K562 (cell line): Measurements from ENCODE around the gene CEBPB. TPM values are rescaled to one million over a fixed set of nuclear protein-coding genes. Genes with fewer than 3 reads are reported as not detected.

ENCODE experiments used
- ASH1L ChIP-seq: fragments of 450-650 bp; IDR thresholded peaks from 2 replicates; pipeline ENCODE4 v1.6.1; 2018; ENCODE audit warnings: borderline replicate concordance, mild to moderate bottlenecking, low read depth; ENCODE audit not compliant: partially characterized antibody
- CBFA2T3 ChIP-seq: fragments of 450-650 bp; IDR thresholded peaks from 2 replicates; pipeline ENCODE4 v1.6.1; 2017
- GATAD2B ChIP-seq: fragments of 450-650 bp; IDR thresholded peaks from 2 replicates; pipeline ENCODE4 v1.6.1; 2017; ENCODE audit warnings: mild to moderate bottlenecking, borderline replicate concordance
- HDAC8 ChIP-seq: fragments of 450-650 bp; IDR thresholded peaks from 2 replicates; pipeline ENCODE4 v1.6.1; 2016; ENCODE audit warnings: mild to moderate bottlenecking, missing genetic modification characterization, moderate library complexity, missing compliant biosample characterization
- HMGN3 ChIP-seq: IDR thresholded peaks from 2 replicates; pipeline ENCODE4 v1.6.1; 2011; ENCODE audit warnings: borderline replicate concordance, low read depth, mild to moderate bottlenecking, mixed read lengths, low read length; ENCODE audit not compliant: insufficient read length; ENCODE audit errors: extremely low read depth
- MTA3 ChIP-seq: fragments of 450-650 bp; formaldehyde crosslinking; IDR thresholded peaks from 2 replicates; pipeline ENCODE4 v1.6.1; 2017; ENCODE audit warnings: mild to moderate bottlenecking, borderline replicate concordance
- POLR2G ChIP-seq: fragments of 200-400 bp; formaldehyde crosslinking; IDR thresholded peaks from 2 replicates; pipeline ENCODE4 v1.6.1; 2017; ENCODE audit warnings: low read depth, mild to moderate bottlenecking, antibody characterized with exemption, low read length, moderate library complexity
- SAFB2 ChIP-seq: fragments of 200-400 bp; formaldehyde crosslinking; IDR thresholded peaks from 2 replicates; pipeline ENCODE4 v1.6.1; 2018; ENCODE audit warnings: borderline replicate concordance, low read length, low read depth, moderate library complexity; ENCODE audit not compliant: severe bottlenecking
- TOE1 ChIP-seq, 2 experiments: fragments of 450-650 bp in 1 of 2; sonication (generic) in 1 of 2; formaldehyde crosslinking in 1 of 2; IDR thresholded peaks; 2 replicates each; pipeline versions ENCODE4 v1.7.1 to v1.8.0; 2016 to 2022; ENCODE audit warnings: borderline replicate concordance in 2 of 2, mild to moderate bottlenecking in 2 of 2, antibody characterized with exemption in 1 of 2, inconsistent platforms in 1 of 2, low read depth in 1 of 2, missing genetic modification reagents in 1 of 2, moderate library complexity in 1 of 2
- ZBTB33 ChIP-seq: sonication (generic); formaldehyde crosslinking; IDR thresholded peaks from 2 replicates; pipeline ENCODE4 v1.8.1; 2023; ENCODE audit warnings: mild to moderate bottlenecking, missing genetic modification reagents
- ZBTB7A ChIP-seq: IDR thresholded peaks from 2 replicates; pipeline ENCODE4 v1.6.1; 2011; ENCODE audit warnings: low read depth, mild to moderate bottlenecking, low read length, moderate library complexity, borderline replicate concordance; ENCODE audit not compliant: control insufficient read depth
- ZFX ChIP-seq: sonication (generic); formaldehyde crosslinking; IDR thresholded peaks from 2 replicates; pipeline ENCODE4 v1.8.0; 2022; ENCODE audit warnings: mild to moderate bottlenecking, missing genetic modification reagents, moderate library complexity
- polyA plus RNA-seq, 8 experiments: library from polyadenylated mRNA; depleted of rRNA in 4 of 8; stranded (reverse) in 5 of 8; unstranded in 3 of 8; fragments of >200 nt; fragmentation: Nextera tagmentation in 2 of 8; fragmentation: Illumina TruSeq in 1 of 8; extraction: Ambion mirVana in 2 of 8; extraction: Trizol in 1 of 8; gene quantifications; 2 replicates each; pipeline versions ENCODE4 v1.2.1 to v1.2.3, GENCODE V29; 2011 to 2014; ENCODE audit warnings: inconsistent platforms in 1 of 8, missing spikeins in 1 of 8
- total RNA-seq, 7 experiments: library from RNA; depleted of rRNA in 6 of 7; stranded (reverse); fragments of >200 nt in 6 of 7; fragmentation: Illumina TruSeq in 2 of 7; extraction: Trizol in 2 of 7; gene quantifications; 2 replicates each; pipeline versions ENCODE4 v1.2.1 to v1.2.3, GENCODE V29; 2011 to 2021; ENCODE audit warnings: low replicate concordance in 1 of 7
- TF ChIP-seq, protein P1 (sequence below): sonication (generic); formaldehyde crosslinking; IDR thresholded peaks from 2 replicates; pipeline ENCODE4 v1.8.0; 2022; ENCODE audit warnings: mild to moderate bottlenecking, missing genetic modification reagents
- TF ChIP-seq, protein P2 (sequence below): sonication (generic); formaldehyde crosslinking; IDR thresholded peaks from 2 replicates; pipeline ENCODE4 v1.8.0; 2022; ENCODE audit warnings: mild to moderate bottlenecking, low read depth, missing genetic modification reagents

Gene CEBPB
- total and polyA plus RNA-seq, 9 of the 15 experiments (the other 6 are each of a cell fraction or from before 2014, with no cell fraction given): 1.2 to 72.6 (median 7.8) TPM

DNA sequence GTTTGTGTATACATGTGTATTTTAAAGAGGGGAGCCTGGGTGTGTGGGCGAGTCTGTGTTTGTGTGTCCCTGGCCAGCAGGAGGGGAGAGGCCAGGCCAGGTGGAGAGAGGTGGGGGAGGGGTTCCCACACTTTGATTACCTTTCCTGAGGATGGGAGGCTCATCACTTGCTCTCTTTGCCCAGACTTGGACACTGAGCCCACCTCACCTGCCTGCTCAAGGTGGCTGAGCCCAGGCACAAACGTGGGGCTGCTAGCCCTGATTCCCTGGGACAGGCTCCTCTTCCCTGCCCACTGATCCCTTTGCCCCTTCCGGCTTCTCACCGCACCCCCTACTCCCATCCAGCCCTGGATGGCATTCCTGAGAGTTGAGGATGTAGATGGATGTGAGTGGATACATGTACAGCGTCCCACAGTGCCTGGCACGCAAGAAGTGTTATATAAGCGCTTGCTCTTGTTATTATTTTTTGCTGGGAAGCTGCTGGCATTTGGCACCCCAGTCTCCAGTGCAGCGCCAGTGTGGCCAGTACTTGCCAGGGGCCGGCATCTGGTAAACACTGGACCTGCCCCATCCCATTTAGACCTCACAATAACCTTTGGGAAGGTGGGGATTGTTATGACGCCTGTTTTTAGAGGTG is 2.7 kb downstream of the CEBPB start (continued):
- TF ChIP-seq, protein P1, sequence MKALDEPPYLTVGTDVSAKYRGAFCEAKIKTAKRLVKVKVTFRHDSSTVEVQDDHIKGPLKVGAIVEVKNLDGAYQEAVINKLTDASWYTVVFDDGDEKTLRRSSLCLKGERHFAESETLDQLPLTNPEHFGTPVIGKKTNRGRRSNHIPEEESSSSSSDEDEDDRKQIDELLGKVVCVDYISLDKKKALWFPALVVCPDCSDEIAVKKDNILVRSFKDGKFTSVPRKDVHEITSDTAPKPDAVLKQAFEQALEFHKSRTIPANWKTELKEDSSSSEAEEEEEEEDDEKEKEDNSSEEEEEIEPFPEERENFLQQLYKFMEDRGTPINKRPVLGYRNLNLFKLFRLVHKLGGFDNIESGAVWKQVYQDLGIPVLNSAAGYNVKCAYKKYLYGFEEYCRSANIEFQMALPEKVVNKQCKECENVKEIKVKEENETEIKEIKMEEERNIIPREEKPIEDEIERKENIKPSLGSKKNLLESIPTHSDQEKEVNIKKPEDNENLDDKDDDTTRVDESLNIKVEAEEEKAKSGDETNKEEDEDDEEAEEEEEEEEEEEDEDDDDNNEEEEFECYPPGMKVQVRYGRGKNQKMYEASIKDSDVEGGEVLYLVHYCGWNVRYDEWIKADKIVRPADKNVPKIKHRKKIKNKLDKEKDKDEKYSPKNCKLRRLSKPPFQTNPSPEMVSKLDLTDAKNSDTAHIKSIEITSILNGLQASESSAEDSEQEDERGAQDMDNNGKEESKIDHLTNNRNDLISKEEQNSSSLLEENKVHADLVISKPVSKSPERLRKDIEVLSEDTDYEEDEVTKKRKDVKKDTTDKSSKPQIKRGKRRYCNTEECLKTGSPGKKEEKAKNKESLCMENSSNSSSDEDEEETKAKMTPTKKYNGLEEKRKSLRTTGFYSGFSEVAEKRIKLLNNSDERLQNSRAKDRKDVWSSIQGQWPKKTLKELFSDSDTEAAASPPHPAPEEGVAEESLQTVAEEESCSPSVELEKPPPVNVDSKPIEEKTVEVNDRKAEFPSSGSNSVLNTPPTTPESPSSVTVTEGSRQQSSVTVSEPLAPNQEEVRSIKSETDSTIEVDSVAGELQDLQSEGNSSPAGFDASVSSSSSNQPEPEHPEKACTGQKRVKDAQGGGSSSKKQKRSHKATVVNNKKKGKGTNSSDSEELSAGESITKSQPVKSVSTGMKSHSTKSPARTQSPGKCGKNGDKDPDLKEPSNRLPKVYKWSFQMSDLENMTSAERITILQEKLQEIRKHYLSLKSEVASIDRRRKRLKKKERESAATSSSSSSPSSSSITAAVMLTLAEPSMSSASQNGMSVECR (CRISPR knock-in tag): 0 out of 2 replicates have a peak, but pooled peaks have one; percentile 43
- no peak for TF ChIP-seq CBFA2T3
- TF ChIP-seq MTA3: no peak
- no peak for TF ChIP-seq HMGN3
- TF ChIP-seq TOE1 (IDR thresholded peaks at IDR 0.05; ENCODE audit: borderline replicate concordance): no peak
- 0 out of 2 replicates have a peak, but pooled peaks have one; percentile 44 for TF ChIP-seq TOE1 (CRISPR knock-in tag; IDR thresholded peaks at IDR 0.05; ENCODE audit: borderline replicate concordance, low read depth)
- TF ChIP-seq ZFX: peak; percentile 11; the same call in 1 of the 2 replicates
- no peak for TF ChIP-seq SAFB2
- 0 out of 2 replicates have a peak, but pooled peaks have one; percentile 31 for TF ChIP-seq ZBTB33 (CRISPR knock-in tag)
- no peak for TF ChIP-seq HDAC8
- no peak for TF ChIP-seq ASH1L
- no peak for TF ChIP-seq ZBTB7A
- TF ChIP-seq GATAD2B: no peak
- TF ChIP-seq, protein P2, sequence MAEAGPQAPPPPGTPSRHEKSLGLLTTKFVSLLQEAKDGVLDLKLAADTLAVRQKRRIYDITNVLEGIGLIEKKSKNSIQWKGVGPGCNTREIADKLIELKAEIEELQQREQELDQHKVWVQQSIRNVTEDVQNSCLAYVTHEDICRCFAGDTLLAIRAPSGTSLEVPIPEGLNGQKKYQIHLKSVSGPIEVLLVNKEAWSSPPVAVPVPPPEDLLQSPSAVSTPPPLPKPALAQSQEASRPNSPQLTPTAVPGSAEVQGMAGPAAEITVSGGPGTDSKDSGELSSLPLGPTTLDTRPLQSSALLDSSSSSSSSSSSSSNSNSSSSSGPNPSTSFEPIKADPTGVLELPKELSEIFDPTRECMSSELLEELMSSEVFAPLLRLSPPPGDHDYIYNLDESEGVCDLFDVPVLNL (CRISPR knock-in tag): peak; percentile 58; the same call in 1 of the 2 replicates
- TF ChIP-seq POLR2G: peak; percentile 68
